Glomerular visceral epithelial cell (primary cell): Measurements from ENCODE around the gene GFPT2.

ENCODE experiments used
- DNase-seq: peaks from one replicate; pipeline ENCODE4 v3.0.0-alpha.2; 2016; ENCODE audit errors: extremely low spot score

Gene GFPT2

GRCh38 chr5:180333661-180334060 lies 19.5 kb downstream of the GFPT2 start:
- DNase-seq = peak; percentile 41

GRCh38 chr5:180332861-180333260 lies 20.3 kb downstream of the GFPT2 start:
- DNase-seq = no peak

DNA sequence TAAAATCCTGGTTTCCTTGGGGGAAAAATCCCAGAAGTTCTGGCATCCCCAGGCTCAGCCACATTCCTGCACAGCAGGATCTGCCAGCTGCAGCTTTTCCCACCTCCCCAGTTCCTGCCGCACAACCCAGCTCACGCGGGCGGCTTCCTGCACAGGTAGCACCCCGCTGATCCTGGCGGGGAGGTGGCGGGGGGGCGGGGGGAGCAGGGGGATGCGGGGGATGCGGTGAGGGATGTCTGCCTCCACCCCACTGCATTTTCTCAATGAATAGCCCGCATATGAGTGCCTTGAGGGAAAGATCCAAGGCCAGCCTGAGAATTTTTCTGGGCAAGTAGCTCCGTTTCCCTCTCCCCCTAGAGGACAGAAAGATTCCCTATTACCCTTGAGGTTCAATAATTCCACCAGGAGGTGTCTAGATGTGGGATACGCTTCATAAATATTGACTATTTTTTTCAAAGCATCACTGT lies 21.1 kb downstream of the GFPT2 start:
- no peak for DNase-seq

DNA sequence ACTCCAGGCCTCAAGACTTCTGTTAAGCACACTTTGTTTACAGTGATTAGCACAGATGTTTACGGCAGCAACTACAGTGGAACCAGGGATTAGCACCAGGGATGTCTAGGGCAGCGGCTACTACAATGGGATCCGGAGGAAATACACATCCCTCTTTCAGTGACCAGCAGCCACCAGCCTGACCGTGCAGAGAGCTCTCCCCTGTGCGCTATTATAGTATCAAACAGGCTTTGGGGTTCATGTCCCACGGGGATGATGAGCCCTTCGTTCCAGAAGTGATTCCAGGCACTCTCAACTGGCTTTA lies 21.5 kb downstream of the GFPT2 start:
- no peak for DNase-seq

- peak; percentile 90 for DNase-seq
These were observed 22.1 kb downstream of the GFPT2 start for GRCh38 chr5:180330810-180331646.

DNA sequence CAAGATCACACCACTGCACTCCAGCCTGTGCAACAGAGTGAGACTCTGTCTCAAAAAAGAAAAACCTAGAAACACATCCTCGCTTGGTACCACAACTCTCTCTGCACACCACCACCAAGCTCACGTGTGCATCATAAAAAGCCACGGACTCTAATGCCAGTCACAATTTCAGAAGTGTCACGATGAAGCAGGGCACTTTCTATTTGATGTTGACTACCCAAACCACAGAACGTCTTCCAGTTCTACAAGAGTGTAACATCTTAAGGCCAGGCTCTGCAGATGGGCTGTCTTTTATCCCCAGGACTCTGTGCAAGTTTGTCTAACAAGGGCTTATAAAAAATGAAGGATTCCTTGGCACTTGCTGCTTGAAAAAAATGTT lies 22.9 kb downstream of the GFPT2 start:
- no peak for DNase-seq

GRCh38 chr5:180329606-180330269 lies 23.4 kb downstream of the GFPT2 start:
- no peak for DNase-seq

DNA sequence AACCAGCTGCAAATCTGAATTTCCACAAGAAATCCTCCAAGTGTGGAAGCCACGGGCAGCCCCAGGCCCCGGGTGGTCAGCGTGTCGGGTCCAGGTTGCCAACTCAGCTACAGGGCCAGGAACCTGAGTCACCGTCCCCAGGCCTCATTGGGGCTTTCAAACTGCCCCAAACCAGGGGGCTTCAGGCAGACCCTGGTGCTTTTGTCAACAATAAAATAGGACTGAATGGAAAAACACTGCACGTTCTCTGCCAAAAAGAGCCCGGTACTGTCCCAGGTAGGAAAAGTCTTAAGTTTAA lies 24.0 kb downstream of the GFPT2 start:
- DNase-seq = no peak

DNA sequence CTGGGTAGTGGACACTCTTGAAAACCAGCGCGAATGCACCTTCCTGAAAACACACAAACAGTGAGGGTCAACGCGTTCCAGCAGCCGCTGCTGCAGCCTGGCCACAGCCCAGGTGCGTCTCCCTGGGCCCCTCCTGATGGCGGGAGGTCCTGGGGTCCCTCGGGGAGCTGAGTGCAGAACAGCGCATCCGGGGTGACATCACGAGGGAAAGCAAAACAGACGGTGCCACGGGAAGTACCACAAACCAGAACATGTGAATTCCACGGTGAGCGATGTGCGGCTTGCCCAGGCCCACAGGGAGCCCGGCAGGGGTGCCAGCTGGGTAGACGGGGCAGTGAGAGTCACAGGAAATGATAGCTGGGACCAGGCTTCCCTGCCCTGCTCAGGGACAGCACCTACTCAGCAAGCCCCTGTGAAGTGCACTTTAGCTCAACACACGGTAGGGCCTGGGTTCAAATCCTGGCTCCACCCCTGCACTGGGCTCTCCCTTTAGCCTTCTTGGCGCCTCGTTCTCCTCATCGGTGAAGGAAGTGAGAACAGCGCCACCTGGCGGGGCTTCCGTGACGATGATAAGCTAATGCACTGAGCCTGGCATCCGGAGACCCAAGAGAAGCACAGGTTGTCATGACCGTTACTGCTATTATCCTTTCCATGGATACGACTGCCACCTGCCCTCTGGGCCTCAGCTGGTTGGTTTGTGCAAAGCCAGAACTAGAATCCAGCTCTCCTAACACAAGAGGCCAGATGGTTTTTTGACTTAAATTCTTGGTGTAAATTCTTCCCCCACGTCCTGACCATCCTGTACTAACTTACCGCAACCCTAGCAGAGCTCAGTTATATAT lies 24.6 kb downstream of the GFPT2 start:
- peak; percentile 79 for DNase-seq

DNA sequence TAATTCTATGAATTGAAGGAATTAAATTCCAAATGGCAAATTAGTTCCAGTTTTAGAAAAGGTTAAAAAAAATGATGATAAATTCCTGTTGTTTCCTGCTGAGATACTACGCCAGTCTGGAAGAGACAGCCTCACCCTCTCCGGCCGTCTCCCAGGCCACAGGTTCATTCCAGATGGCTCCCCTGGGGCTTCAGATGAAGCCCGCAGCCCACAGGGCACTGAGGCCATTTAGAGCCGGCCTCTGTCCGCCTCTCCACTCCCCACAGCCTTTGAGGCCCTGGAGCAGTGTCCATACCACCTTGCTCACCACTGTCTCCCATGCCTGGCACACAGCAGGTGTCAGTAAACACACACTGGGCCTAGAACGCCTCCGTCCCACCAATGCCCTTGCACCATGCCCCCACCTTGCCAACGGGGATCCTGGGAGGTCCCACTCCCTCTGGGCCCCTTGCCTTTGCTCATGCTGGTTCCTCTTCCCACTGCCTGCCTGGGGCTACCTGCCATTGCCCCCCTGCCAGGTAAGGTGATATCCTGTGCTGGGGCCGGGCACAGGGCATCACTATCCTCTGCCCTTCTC lies 26.1 kb downstream of the GFPT2 start:
- no peak for DNase-seq

- no peak for DNase-seq
These were observed 28.6 kb downstream of the GFPT2 start for GRCh38 chr5:180324601-180324950.

DNA sequence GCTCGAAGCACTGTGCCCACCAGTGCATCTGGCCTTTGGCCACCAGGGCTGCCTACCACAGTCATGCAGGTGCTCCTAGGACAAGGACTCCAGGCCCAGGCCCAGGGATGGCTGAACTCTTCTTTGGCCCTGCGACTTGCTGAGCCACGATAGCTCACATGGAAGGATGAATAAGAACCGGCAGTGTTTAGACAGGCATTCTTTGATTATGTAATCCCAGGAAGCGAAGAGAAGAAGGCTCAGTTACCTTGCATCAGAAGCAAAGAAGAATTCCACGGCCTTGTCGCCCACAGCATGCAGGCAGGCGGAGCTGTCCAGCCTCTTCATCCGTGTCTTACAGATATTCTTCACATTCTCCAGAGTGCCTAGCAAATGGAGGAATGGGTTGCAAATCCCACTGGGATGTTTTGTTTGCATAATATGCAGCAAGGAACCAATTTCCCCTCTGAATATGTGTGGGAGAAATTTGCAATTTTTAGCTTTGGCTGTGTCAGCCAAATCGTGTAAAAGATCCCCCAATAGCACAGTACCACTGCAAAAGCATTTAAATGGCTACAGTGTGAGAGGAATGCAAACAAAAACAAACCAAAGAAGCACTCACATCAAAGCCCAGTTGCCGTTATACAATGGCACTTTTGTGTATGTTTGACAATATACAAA lies 29.1 kb downstream of the GFPT2 start:
- DNase-seq = no peak

DNA sequence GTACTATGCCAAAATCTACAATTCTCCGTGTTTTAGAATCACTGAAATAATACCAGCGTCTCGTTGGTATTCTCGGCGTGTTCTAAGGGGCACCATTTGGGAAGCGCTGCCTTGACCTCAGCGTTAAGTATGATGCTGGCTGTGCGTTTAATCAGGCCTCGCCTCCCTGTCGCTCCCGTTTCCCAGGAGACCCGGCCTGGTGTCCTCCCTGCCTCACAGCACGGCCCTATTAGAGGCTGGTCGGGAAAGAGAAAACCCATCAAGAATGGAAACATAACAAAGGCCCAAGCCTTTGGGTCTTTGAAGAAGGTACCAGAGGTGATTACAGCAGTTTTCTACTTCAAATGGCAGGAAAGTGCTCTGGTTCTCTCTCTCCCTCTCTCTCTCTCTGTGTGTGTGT lies 30.0 kb downstream of the GFPT2 start:
- DNase-seq = no peak

- no peak for DNase-seq
These were observed 34.6 kb downstream of the GFPT2 start for GRCh38 chr5:180318456-180319089.

- DNase-seq = no peak
These were observed 36.5 kb downstream of the GFPT2 start for GRCh38 chr5:180316586-180316985.

GRCh38 chr5:180315762-180316212 lies 37.3 kb downstream of the GFPT2 start:
- DNase-seq = peak; percentile 53

DNA sequence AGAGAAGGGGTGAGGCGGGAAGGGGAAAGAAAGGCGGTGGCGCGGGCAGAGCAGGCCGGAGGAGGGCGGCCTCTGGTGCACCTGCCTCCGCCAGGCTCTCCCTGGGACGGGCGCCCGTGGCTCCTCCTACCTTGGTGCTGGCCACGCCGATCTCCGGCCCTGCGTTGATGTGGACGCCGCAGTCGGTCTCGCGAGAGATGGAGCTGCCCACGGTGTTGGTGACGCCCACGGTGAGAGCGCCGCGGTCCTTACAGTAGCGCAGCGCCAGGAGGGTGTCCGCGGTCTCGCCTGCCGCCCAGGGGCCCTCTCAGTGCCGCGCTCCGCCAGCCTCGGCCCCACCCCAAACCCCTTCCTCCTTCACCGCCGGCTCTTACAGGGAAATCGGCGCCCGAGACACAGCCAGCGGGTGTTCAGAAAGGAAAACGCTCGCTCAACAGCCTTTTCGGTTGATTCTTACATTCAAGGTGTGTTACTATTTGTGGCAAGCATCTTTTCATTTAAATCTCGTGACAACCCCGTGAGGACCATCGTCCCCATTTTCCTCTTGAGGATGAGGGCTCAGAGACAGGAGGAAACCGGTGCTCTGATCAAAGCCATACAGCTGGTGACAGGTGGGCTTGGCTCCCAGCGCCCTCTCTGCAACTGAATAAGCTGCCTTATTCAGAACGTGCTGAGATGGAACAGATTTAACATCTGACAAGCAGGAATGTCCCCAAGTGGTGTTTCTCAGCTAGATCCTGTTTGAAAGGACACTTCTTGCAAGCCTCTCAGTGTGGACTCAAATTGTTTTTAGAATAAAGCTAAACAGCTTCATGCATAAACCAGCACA lies 39.2 kb downstream of the GFPT2 start:
- DNase-seq = peak; percentile 90

DNA sequence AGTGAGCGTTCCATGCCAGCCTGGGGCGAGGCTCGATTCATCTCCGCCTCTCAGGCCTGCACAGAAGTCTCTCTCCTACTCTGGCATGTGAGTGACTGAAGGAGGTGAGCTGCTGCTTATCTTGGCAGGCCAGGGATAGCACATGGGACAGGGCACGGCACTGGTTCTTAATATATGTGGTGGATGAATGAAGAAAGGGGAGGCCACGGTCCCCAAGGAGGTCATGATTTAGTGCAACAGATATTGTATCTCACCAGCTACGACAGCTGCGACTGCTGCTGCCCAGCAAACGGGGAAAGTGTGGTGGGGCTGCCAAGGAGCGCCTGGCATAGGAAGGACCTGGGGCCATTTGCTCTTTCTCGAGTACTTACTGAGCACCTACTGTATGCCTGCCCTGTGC lies 41.9 kb downstream of the GFPT2 start:
- DNase-seq = no peak

GRCh38 chr5:180306796-180307195 lies 46.3 kb downstream of the GFPT2 start:
- DNase-seq = no peak

DNA sequence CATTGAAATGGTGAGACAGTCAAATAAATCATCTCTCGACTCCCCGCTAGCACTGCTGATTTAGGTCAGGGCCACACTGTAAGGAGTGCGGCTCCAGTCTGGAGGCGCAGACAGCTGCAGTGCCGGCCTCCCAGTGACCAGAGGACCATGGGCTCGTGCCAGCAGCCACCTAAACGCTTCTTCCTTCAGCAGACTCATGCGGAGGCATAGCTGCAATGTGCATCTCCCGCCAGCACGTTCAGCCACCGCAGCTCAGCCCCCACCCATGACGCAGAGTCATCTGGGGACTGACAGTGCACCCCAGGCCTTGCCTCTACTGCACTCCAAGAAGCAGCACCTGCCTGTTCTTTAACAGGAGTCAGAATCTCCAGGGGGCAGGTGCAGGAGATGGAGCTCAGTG lies 47.7 kb downstream of the GFPT2 start:
- no peak for DNase-seq
